NCI-H526 treated with DMSO at 0.1 percent for 48 hours (cell line): ENCODE results near the gene UBE2G2.

Experiments
- DNase-seq: peaks from one replicate; lab custom pipeline; 2025; lab: John Stamatoyannopoulos, UW

UBE2G2 gene

GRCh38 chr21:44749759-44750674, 51.6 kb downstream of the UBE2G2 start:
- no peak for DNase-seq

- DNase-seq = no peak
Measured at GRCh38 chr21:44749116-44749758, 52.4 kb downstream of the UBE2G2 start.

- DNase-seq = peak; percentile 74
Measured at GRCh38 chr21:44748621-44749020, 53.0 kb downstream of the UBE2G2 start.

GRCh38 chr21:44742418-44743153, 59.0 kb downstream of the UBE2G2 start:
- DNase-seq = peak; percentile 37

GRCh38 chr21:44741921-44742320, 59.7 kb downstream of the UBE2G2 start:
- DNase-seq = no peak

GRCh38 chr21:44740742-44741141, 60.9 kb downstream of the UBE2G2 start:
- no peak for DNase-seq

GRCh38 chr21:44739316-44739715, 62.3 kb downstream of the UBE2G2 start:
- no peak for DNase-seq

GRCh38 chr21:44738621-44739020, 63.0 kb downstream of the UBE2G2 start:
- no peak for DNase-seq

- no peak for DNase-seq
Measured at GRCh38 chr21:44737706-44738354, 63.8 kb downstream of the UBE2G2 start.

- DNase-seq = no peak
Measured at GRCh38 chr21:44736291-44737004, 65.2 kb downstream of the UBE2G2 start.

GRCh38 chr21:44735821-44736220, 65.8 kb downstream of the UBE2G2 start:
- DNase-seq = no peak

- DNase-seq = no peak
Measured at GRCh38 chr21:44734841-44735240, 66.8 kb downstream of the UBE2G2 start.

- DNase-seq = no peak
Measured at GRCh38 chr21:44734026-44734745, 67.4 kb downstream of the UBE2G2 start.

- no peak for DNase-seq
Measured at GRCh38 chr21:44732956-44733355, 68.7 kb downstream of the UBE2G2 start.

GRCh38 chr21:44732263-44732662, 69.4 kb downstream of the UBE2G2 start:
- DNase-seq = no peak

- DNase-seq = no peak
Measured at GRCh38 chr21:44730951-44731579, 70.6 kb downstream of the UBE2G2 start.

- no peak for DNase-seq
Measured at GRCh38 chr21:44730028-44730395, 71.6 kb downstream of the UBE2G2 start.

- DNase-seq = no peak
Measured at GRCh38 chr21:44729336-44730027, 72.1 kb downstream of the UBE2G2 start.

- no peak for DNase-seq
Measured at GRCh38 chr21:44728716-44729115, 72.9 kb downstream of the UBE2G2 start.

- DNase-seq = no peak
Measured at GRCh38 chr21:44727757-44728156, 73.9 kb downstream of the UBE2G2 start.
